ENCODE measurements around the gene CDPF1. TPM values are rescaled to one million over a fixed set of nuclear protein-coding genes. Genes with fewer than 3 reads are reported as not detected.

The CDPF1 gene, protein sequence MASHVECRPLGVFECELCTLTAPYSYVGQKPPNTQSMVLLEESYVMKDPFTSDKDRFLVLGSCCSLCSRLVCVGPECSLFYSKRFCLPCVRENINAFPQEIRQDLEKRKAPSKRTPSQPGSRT
- 10 to 100 TPM; 11.9 to 12.1 TPM for total RNA-seq

DNA sequence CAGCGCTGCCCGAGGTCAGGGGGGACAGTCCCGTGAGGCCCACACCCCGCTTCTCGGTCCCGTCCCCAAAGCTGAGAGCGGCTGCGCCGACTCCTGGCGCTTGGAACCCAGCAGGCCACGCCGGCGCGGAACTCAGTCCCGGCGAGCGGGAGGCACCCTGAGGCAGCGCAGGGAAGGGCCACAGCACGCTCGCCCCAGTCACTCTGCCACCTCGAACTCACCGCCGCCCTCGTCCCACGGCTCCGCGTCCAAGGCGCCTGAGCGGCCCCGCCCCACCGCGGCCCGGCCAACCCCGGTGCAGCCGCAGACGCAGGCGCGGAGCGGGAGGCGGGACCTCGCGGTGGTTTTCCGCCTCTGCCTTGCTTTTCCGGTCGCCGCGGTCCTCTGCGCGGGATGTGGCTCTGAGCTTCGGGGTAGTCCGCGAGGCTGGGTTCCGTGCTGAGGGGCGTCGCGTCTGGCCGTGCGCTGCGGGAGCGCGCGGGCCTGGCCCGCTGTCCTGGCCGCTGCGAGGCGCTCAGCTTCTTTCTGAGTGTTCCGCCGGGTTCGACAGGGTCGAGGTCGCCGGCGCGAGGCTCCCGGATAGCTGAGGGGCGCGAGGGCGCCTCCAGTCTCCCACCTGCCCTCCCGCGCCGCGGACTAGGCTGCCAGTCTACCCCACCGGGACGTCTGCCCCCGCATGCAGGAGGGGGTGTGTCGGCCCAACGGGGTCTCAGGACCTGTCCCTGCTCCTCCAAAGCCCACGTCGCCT is at the start of gene CDPF1:
Gene CDPF1 (minus strand): TSS at position 259 of the 748 bp plus-strand sequence. CDS start 2,009 bp downstream, outside the sequence.
- TF ChIP-seq, protein P1, sequence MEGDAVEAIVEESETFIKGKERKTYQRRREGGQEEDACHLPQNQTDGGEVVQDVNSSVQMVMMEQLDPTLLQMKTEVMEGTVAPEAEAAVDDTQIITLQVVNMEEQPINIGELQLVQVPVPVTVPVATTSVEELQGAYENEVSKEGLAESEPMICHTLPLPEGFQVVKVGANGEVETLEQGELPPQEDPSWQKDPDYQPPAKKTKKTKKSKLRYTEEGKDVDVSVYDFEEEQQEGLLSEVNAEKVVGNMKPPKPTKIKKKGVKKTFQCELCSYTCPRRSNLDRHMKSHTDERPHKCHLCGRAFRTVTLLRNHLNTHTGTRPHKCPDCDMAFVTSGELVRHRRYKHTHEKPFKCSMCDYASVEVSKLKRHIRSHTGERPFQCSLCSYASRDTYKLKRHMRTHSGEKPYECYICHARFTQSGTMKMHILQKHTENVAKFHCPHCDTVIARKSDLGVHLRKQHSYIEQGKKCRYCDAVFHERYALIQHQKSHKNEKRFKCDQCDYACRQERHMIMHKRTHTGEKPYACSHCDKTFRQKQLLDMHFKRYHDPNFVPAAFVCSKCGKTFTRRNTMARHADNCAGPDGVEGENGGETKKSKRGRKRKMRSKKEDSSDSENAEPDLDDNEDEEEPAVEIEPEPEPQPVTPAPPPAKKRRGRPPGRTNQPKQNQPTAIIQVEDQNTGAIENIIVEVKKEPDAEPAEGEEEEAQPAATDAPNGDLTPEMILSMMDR (IDR thresholded peaks at IDR 0.05) = no peak
- intact Hi-C loops (cut with micrococcal nuclease) = no loop called here
- peak; percentile 91 for ATAC-seq
- H3K27me3 Mint-ChIP-seq = no peaks in the 10 kb centered on the region
- H3K4me3 Mint-ChIP-seq = peak within 1 kb of the TSS; percentile 81
- H3K27ac Mint-ChIP-seq = peak within 1 kb of the TSS; percentile 90
- CTCF ChIA-PET = interaction anchor here (1.1 to 3.4 kb wide), 2 partner anchors 46 to 128 kb away, joined by 4 to 9 read pairs; partner anchors contain the start of gene GTSE1
- POLR2A ChIA-PET = interaction anchor here (0.7 to 2.0 kb wide), 8 partner anchors 12 to 101 kb away, joined by 3 to 7 read pairs (median 4); partner anchors contain the start of genes PPARA and TTC38
- DNase-seq = peak; percentile 89
- peaks cover 4% of the 10 kb centered on the region for H3K36me3 Mint-ChIP-seq (ENCODE audit: low read depth)
- H3K4me1 Mint-ChIP-seq (ENCODE audit: low read depth) = peaks cover 25% of the 10 kb centered on the region
- no peaks in the 10 kb centered on the region for H3K9me3 Mint-ChIP-seq

- ChIA-PET POLR2A (interaction anchor here (0.6 to 1.2 kb wide), 2 partner anchors 10 to 63 kb away, joined by 3 read pairs; no protein-coding TSS in a partner anchor), CTCF (interaction anchor here (0.8 to 2.1 kb wide), 2 partner anchors 16 to 177 kb away, joined by 3 to 6 read pairs; no protein-coding TSS in a partner anchor)
- ATAC-seq = no peak
- Mint-ChIP-seq H3K9me3 (no peaks in the 10 kb centered on the region), H3K27me3 (peaks cover 4% of the 10 kb centered on the region), H3K4me3 (peak overlapping the region; percentile 91), H3K27ac (no peak overlapping the region), H3K36me3 (ENCODE audit: low read depth) (peaks cover 35% of the 10 kb centered on the region), H3K4me1 (ENCODE audit: low read depth) (peaks cover 18% of the 10 kb centered on the region)
- TF ChIP-seq, protein P1 (IDR thresholded peaks at IDR 0.05) = no peak
- intact Hi-C loops (cut with micrococcal nuclease) = loop anchor here (5.0 kb wide), 1 partner anchor 177 kb away; no protein-coding TSS in a partner anchor
- no peak for DNase-seq
Measured at GRCh38 chr22:46299101-46299500, 49.0 kb upstream of the CDPF1 start.

- Mint-ChIP-seq H3K36me3 (ENCODE audit: low read depth) (peaks cover 36% of the 10 kb centered on the region), H3K27ac (peak overlapping the region; percentile 9), H3K27me3 (peaks cover 4% of the 10 kb centered on the region), H3K4me3 (peak overlapping the region; percentile 91), H3K4me1 (ENCODE audit: low read depth) (peaks cover 23% of the 10 kb centered on the region), H3K9me3 (no peaks in the 10 kb centered on the region)
- intact Hi-C loops (cut with micrococcal nuclease) = loop anchor here (5.0 kb wide), 1 partner anchor 175 kb away; no protein-coding TSS in a partner anchor
- peak; percentile 8 for ATAC-seq
- CTCF ChIA-PET = interaction anchor here (0.9 kb wide), 1 partner anchor 303 kb away, joined by 3 read pairs; no protein-coding TSS in a partner anchor
- TF ChIP-seq, protein P1 (IDR thresholded peaks at IDR 0.05) = no peak
- POLR2A ChIA-PET = interaction anchor here (1.7 to 2.4 kb wide), 2 partner anchors 10 to 146 kb away, joined by 3 to 7 read pairs; partner anchors contain the start of gene PPARA
- peak; percentile 49 for DNase-seq
Measured at GRCh38 chr22:46297151-46297812, 47.2 kb upstream of the CDPF1 start.

GRCh38 chr22:46296257-46297150 is 46.4 kb upstream of the CDPF1 start, which contains the start of gene GTSE1:
Gene GTSE1, plus strand, starts transcription at chr22:46296870. Its CDS starts 531 bp downstream, at chr22:46297401.
- H3K9me3 Mint-ChIP-seq = no peaks in the 10 kb centered on the region
- CTCF ChIA-PET = interaction anchor here (0.7 to 2.1 kb wide), 7 partner anchors 8 to 302 kb away, joined by 3 to 8 read pairs (median 4); partner anchors contain the start of gene CDPF1
- peak within 1 kb of the TSS; percentile 91 for H3K4me3 Mint-ChIP-seq
- DNase-seq (peak; percentile 99), ATAC-seq (peak; percentile 98)
- intact Hi-C loops (cut with micrococcal nuclease) = loop anchor here (5.0 kb wide), 1 partner anchor 174 kb away; no protein-coding TSS in a partner anchor
- H3K4me1 Mint-ChIP-seq (ENCODE audit: low read depth) = peaks cover 23% of the 10 kb centered on the region
- H3K36me3 Mint-ChIP-seq (ENCODE audit: low read depth) = peaks cover 38% of the 10 kb centered on the region
- H3K27me3 Mint-ChIP-seq = peaks cover 4% of the 10 kb centered on the region
- TF ChIP-seq, protein P1 (IDR thresholded peaks at IDR 0.05) = peak; percentile 11
- POLR2A ChIA-PET = interaction anchor here (0.6 to 2.4 kb wide), 10 partner anchors 10 to 162 kb away, joined by 3 to 7 read pairs (median 4); partner anchors contain the start of genes CDPF1 and PPARA
- peak within 1 kb of the TSS; percentile 94 for H3K27ac Mint-ChIP-seq

All from activated CD8-positive, alpha-beta T cell treated with anti-CD3 and anti-CD28 coated beads for 36 hours (primary cell).